DMS153 treated with DMSO at 0.1 percent for 48 hours (cell line): ENCODE data around the gene TERF2IP.

Experiments used
- DNase-seq: peaks from one replicate; lab custom pipeline; 2025; ENCODE audit not compliant: unreplicated experiment; lab: John Stamatoyannopoulos, UW

The TERF2IP gene, protein sequence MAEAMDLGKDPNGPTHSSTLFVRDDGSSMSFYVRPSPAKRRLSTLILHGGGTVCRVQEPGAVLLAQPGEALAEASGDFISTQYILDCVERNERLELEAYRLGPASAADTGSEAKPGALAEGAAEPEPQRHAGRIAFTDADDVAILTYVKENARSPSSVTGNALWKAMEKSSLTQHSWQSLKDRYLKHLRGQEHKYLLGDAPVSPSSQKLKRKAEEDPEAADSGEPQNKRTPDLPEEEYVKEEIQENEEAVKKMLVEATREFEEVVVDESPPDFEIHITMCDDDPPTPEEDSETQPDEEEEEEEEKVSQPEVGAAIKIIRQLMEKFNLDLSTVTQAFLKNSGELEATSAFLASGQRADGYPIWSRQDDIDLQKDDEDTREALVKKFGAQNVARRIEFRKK

DNA sequence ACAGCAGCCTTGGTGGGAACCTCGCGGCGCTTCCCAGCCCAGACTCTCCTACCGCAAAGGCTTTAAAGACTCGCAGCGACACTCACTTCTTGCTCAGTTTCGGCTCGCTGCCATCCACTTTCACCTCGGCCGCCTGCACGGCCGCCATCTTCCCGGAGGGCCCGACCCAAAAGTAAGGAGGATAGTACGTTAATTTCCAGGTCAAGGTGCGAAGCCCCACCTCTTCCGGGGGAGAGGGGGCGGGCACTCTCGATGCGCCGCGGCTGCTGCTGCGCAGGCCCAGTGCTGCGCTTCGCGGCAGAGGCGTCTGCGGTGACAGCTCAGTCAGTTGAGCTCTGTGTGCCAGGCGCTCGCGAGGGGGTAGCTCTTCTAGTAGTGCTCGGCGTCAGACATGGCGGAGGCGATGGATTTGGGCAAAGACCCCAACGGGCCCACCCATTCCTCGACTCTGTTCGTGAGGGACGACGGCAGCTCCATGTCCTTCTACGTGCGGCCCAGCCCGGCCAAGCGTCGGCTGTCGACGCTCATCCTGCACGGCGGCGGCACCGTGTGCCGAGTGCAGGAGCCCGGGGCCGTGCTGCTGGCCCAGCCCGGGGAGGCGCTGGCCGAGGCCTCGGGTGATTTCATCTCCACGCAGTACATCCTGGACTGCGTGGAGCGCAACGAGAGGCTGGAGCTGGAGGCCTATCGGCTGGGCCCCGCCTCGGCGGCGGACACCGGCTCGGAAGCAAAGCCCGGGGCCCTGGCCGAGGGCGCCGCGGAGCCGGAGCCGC, at the start of gene TERF2IP, which contains the start of gene KARS1:
Gene TERF2IP, plus strand, starts transcription at position 282 of the 773 bp plus-strand sequence. Its CDS starts 110 bp downstream, at position 392.
Gene KARS1, minus strand, starts transcription at position 174 of the 773 bp plus-strand sequence. Its CDS starts 26 bp downstream, at position 148.
- peak; percentile 80 for DNase-seq

DNA sequence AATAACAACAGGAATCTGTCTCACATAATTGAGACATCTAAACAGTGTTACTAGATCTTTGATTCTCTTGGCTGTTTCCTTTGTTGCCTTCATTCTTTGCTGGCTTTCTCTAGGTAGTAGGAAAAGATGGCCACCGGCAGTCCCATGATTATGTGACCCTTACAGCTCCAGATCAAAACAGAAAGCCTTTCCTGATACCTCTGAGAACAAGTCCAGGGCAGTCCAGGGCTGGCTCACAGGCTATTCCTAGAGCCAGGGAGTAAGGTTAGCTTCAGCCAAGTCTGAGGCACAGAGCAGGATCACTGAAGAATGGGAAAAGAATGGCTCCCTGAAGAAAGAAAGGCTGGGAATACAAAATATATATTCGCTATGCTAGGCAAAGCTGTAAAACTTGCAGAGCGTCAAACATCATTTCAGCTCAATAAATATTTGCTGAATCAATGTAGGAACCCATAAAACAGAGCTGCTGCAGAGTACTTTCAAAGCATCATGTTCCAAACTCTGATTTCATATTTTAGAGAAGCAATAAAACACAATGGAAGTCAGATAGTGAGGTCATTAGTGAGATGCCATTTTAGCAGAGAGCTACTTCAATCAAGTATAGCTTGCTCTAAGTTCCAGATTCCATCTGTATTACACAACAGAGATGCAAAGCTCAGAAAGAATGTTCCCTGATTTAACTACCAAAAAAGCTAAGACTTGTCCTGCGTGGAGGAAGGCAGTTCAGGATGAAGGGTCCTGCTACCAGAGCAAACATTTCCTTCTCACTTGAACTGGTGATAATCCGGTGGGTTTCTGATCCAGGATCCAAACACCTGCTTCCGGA, 47.9 kb upstream of the TERF2IP start:
- no peak for DNase-seq

DNA sequence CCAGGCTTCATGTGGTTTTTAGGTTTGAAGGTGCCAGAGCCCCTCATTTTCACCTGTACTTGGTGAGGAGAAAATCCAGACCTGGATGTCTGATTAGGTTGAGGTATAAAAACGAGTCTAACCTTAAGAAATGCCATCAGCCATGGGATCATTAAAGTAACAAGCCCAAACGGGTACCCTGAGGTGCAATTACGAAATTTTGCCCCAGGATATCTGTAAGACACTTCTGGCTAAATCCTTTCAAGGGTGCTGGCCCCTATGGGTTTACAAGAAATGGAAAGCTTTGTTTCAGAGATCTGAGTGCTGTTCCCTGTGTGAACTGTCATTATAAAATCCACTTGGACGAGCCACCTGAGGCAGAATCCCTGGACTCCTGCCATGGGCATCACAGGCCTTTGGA, 44.3 kb upstream of the TERF2IP start:
- no peak for DNase-seq

DNA sequence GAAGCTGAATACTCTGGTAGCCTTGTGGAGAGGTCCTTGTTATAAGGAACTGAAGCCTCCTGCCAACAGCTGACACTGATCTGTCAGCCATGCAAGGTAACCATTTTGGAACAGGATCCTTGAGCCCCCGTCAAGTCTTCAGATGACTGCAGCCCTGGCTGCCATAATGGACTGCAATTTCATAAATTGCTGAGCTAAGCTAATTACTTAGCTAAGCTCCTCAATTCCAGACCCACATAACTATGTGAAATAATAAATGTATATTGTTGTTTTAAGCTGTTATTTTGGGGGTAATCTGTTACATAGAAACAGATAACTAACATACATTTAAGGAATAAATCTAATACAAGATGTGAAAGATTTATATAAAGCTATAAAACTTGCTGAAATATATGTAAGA, 41.1 kb upstream of the TERF2IP start:
- DNase-seq = no peak

DNA sequence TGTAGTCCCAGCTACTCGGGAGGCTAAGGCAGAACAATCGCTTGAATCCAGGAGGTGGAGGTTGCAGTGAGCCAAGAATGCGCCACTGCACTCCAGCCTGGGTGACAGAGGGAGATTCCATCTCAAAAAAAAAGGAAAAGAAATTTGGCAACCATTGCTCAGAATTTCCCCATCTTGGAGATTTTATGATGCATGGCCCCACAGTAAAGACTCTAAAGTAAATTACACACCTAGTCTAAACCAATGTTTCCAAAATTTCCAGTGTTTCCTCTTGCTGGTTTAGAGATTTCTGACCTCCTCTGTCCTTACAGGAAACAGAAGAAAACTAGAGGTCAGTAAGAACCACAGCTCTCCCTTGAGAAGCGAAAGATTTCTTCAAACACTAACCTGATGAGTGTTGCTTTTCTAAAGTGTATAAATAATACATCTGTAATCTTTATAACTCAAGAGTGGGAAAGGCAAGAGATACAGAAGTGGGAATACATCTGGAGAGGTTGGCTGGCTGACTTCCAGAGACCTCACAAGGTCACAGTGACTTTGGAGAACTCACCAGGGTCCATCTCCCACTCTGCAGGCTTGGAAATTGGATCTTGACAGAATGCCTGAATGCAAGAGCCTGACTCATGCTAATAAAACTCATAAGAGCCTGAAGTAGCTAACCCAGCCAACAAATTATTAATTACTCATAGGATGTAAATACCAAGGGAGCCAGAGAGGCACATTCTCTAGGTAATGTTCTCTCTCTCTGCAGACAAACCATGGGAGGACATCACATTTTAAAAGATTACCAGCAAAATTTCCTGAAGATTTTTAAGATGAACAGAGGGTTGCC, 33.3 kb upstream of the TERF2IP start:
- no peak for DNase-seq

DNA sequence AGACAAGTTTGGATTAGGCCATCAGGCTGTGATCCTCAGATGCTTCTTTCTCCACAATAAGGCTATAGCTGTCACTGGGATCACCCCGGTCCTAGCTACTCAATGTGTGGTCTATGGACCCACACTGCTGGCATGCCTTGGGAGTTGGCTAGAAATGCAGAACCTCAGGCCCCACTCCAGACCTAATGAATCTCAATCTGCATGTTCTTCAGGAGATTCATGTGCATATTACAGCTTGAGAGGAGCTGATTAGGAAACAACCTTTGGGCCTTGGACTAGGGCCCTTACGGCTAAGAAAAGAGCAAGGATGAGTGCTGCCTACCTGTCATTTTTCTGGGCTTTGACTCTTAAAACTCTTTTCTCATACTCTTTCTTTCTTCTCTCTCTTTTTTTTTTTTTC, 32.0 kb upstream of the TERF2IP start:
- no peak for DNase-seq

DNA sequence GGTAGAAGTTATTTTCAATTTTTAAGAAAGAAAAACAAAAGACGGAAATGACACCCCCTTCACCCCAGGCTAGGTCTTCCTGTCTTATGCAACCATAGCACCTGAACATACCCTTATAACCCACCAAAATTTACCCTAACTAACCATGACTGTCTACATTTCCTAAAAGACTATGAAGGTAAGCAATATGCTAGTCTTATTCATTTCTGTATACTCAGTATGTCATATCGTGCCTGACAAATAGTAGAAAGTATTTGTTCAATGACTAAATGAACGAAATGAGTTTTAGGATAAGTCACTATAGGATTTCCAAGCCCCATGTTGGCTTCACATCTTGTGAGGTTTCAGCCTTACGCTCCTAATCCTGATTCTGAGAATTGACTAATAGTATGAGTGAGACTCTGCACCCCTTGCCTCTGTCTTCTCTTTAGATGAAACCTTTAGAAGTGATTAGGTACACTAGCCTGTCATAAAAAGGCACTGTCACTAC, 31.0 kb upstream of the TERF2IP start:
- DNase-seq = no peak

DNA sequence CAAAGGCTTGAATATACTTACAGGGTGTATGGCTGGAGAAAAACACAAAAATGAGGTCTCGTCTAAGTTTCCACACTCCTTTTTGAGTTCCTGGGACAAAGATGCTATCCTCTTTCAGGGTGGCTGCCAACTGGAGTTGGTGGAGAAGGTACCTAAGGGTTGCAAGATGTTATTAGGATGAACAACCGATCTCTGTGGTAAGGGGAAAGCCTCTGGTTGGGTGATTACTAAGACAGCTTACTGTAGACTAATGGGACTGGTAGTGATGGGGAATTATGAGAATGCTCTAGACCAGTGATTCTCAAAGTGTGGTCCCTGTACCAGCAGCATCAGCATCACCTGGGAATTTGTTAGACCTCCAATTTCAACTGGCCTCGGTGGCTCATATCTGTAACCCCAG, 30.5 kb upstream of the TERF2IP start:
- no peak for DNase-seq

DNA sequence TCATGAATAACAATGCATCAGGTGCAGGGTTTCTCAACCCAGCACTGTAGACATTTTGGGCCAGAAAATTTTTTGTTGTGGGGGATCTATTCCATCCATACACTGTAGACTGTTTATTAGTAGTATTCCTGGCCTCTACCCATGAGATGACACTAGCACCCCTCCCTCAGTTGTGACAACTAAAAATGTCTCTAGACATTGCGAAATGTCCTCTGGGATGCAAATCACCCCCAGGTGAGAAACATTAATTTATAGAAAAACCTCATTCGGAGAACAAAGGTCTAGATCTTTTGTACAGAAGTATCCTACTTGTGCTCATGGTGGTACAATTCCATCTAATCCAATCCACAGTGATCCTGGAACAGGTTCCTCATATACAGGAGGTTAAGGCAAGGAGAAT, 28.8 kb upstream of the TERF2IP start:
- no peak for DNase-seq

DNA sequence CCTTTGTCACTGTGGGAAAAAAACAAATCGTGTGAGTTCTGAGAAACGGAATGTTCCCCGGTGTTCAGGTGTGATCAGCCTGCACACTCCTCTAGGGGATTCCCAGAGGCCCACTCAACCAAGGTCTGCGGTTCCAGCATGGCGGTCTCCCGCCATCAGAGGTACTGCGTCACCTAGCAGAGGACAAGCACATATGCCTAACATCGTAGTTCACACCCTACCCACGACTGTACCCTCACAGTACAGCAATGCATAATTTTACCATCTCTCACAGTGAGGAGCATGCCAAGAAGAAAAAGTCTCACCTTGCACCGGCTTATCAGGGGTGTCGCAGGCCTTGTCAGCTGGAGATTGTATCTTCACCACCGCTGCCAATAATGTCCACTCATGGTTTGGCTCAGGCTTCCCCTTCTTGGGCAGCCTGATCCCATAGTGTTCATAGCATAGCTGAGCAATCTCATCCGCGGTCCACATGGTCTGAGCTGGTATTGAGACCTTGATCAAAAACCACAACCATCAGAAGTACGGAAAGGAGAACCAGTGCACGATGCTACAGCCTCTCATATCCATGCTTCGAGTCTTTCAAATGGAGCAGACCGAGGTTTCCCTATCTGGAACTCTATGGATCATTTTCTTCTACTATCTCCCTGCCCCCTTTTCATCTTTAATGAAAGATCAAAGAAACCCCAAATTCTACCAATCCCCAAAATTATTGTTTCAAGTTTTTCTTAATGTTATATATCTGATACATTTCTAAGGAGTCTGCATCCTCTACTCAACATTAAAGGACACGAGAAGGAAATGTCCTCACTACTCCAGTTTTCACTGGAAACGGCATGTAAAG, 27.0 kb upstream of the TERF2IP start:
- DNase-seq = no peak

DNA sequence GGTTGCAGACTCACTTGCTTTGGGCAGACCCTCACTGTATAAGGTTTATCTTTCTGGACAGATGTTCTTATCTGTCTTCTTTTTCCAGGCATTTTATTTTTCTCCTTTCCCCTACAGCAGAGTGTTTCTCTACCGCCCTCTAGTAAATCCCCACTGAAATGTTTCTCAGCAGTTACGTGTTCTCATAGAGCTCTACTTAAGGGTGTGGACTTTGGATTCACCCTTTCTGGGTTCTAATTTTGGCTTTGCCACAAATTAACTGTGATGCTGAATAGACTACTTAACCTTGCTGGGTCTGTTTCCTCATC, 26.4 kb upstream of the TERF2IP start:
- DNase-seq = no peak

DNA sequence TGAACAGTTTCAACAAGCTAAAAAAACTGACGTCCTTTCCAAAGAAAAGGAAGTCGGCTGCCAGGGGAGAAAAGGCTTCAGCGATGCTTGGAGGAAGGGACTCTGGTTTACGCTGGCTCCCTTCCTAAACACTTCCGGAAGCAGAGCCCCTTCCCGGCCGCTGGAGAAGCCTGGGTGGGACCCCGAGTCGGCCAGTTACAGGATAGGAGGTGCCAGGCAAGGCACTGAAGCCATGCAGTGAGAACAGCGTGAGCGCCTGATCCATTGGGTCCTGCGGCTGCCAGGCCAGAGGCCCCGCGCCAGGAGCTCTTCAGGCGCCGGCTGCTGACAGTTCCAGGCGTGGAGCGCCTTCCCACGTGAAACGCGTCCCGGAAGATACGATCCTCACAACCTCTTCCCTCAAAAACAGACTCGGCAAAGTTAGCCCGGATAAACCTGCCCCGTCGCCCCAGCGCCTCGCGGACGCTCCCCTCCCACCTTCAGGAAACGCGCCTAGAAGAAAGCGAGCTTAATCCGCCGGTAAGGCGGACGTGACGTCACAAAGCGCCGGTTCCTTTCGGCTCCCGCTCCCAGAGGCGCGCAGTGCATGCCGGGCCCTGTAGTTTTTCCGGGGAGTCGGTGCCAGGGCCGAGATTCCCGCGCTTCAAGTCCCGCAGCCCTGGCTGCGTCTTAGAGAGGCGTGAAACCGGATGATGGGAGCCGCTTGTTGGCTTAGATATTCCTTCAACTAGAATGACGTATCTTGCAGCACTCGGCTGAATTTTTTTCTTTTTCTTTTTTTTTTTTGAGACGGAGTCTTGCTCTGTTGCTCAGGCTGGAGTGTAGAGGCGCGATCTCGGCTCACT, 24.6 kb upstream of the TERF2IP start, which contains the start of gene ADAT1:
Gene ADAT1, minus strand, starts transcription at position 521 of the 845 bp plus-strand sequence. CDS start 2,482 bp downstream, outside the sequence.
- peak; percentile 96 for DNase-seq

DNA sequence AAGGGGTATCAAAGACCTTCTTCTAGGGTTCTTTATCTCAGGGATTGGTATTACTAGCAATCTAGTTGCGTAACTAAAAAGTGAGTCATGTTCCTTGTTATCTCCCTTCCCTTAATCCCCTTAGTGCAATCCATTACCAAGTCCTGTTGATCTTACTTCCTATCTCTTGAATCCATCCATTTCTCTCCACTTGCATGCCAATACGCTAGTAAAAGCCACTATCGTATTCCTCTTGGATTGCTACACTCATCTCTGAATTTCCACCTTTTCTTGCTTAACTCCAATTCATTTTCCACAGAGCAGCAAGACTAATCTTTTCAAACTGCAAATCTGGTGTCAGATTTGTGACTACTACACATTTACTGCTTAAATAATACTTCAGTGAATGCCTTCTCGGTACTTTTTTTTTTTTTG, 22.6 kb upstream of the TERF2IP start:
- no peak for DNase-seq

DNA sequence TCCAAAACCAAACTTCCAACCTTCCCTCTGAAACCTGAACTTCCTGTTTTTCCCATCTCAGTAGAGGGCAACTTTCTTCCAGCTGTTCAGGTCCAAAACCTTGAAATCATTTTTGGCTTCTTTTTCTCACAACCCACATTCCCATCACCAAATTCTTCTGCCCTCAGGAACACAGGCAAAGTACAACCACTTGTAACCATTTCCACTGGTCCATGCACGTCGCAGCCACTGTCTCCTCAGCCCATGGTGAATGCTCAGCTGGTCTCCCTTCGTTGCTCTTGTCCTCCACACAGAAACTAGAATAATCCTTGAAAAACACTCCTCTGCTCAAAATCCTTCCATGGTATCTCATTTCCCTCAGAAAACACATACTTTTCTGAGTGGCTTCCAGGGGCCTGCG, 20.8 kb upstream of the TERF2IP start:
- no peak for DNase-seq

DNA sequence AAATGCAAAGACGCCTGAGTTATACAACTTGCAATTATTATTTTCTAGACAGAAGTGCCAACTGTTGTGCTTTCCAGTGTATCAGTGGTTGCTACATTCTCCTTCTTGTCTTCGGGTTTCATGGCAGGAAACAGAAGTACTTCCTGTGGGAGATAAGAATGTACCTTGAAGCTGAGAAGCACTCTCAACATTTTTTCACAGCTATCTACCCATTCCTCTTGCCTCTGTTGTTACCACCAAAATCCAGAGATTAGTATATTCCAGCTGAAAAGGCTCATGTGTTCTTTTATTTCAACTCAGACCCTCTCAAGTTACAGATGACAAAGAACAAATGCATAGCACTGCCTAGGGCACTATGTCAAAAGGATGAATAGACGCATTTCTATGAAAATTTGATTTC, 19.7 kb upstream of the TERF2IP start:
- no peak for DNase-seq

DNA sequence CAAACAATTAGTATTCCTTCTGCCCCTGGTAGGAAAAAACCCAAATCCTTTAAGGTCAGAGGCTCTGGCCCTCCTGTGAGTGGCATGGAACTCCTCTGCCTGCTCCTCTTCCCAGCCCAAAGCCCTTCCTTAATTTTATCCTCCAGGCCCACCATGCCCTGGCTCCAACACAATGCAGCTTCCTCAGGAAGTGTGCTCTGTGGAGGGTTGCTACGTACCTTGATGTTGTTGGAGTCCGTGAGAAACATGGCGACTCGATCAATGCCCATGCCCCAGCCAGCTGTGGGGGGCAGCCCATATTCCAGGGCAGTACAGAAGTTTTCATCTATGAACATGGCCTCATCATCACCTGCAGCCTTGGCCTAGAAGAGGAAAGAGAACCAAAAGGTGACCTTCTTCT, 19.2 kb upstream of the TERF2IP start:
- no peak for DNase-seq

DNA sequence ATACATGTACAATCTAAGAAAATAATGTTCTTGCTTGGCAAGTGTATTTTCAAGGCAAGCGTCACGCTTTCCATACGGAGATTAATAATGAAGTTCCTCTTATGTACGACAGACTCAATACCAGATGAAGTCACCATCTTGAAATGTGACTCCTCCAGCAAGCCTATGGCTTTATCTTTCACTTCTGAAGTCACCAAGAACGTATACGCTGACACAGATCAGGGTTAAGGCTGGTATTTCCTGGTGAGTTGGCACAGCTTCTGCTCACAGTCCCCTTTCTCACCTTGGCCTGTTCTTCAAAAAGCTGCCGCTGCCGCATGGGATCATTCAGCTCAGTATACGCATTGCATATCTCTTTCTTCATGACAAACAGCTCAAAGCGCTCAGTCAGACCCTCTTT, 18.4 kb upstream of the TERF2IP start:
- no peak for DNase-seq

DNA sequence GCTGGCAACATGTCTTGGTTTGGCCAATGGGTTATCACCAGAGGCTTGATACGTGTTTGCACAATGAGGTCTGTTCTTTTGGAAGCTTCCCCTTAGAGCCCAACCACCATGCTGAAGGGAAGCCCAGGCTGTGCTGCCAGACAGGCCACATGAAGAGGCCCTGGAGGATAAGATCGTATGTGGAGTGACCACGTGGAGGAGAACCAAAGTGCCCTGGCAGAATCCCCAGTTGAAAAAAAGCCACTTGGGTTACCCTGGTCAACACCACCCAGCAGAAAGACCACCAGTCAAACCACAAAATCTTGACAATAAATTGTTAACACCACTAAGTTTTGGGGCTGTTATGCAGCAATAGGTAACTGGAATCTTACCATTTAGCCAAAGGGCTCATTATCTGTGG, 17.5 kb upstream of the TERF2IP start:
- no peak for DNase-seq

DNA sequence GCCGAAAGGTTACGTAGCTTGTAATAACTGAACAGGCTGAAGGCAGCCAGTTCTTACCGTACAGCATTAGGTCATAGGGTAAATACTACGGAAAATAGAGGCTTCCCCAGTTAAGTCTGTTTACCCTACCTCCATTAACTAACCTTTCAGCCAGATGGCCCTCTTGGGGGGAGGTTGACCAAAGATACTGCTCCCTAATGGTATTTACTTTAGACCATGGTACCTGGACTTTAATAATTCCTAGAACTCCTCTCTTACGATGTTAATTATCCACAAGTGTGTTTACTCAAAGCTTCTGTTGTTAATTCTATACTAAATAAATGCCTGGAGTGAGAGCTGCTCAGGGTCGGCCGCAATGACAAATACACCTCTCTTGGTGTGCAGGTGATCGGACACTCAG, 14.7 kb upstream of the TERF2IP start:
- DNase-seq = peak; percentile 75
